Measurements from ENCODE around the gene RALA. TPM values are rescaled to one million over a fixed set of nuclear protein-coding genes. Genes with fewer than 3 reads are reported as not detected.

Gene RALA
- total and polyA plus RNA-seq, 2 of the 13 experiments (the other 11 are each of a cell fraction or from before 2014, with no cell fraction given): 11.8 to 19.5 TPM

DNA sequence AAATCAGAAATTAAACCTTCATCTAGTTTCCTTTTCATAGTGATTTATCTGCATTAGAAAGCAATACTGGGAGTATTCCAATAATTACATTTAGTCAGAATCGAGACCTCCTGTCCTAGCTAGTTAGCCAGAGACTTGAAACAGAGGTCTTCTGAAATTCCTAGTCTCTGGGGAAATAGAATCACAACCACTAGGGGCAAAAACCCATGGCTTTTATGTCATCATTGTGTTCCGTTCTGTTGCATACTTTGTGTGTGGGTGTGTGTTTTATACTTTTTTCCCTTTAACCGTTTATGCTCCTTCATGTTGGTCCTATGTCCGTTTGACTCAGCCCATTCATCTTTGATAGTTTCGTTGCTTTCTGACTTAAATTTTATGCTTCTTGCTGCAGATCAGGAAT lies 79.8 kb downstream of the RALA start:
- FAIRE-seq (no peak), DNase-seq (ENCODE audit: low spot score) (no peak), ATAC-seq (no peak)
- peaks cover 2 to 33% of the 10 kb centered on the region in 2 experiments; a peak in 2 of 5 replicates for H3K36me3 ChIP-seq (replicated peaks in 1 of 2; ENCODE audit: control insufficient read depth in 1 of 2, insufficient read depth in 2 of 2, low read length in 2 of 2)
- POLR2A ChIA-PET: no interaction called here
- no peak overlapping the region for H3K27ac ChIP-seq (ENCODE audit: extremely low read length, insufficient read depth, low read length)
- H3K27me3 ChIP-seq (ENCODE audit: control insufficient read depth in 1 of 2, insufficient read depth in 2 of 2, low read length in 2 of 2): no peaks in the 10 kb centered on the region
- no peak for TF ChIP-seq ZSCAN31 (CRISPR knock-in tag; IDR thresholded peaks at IDR 0.05; ENCODE audit: low read depth)
- TF ChIP-seq MXD4 (CRISPR knock-in tag; IDR thresholded peaks at IDR 0.05): no peak
- TF ChIP-seq ZNF772 (CRISPR knock-in tag; IDR thresholded peaks at IDR 0.05): no peak
- TF ChIP-seq, protein P1, sequence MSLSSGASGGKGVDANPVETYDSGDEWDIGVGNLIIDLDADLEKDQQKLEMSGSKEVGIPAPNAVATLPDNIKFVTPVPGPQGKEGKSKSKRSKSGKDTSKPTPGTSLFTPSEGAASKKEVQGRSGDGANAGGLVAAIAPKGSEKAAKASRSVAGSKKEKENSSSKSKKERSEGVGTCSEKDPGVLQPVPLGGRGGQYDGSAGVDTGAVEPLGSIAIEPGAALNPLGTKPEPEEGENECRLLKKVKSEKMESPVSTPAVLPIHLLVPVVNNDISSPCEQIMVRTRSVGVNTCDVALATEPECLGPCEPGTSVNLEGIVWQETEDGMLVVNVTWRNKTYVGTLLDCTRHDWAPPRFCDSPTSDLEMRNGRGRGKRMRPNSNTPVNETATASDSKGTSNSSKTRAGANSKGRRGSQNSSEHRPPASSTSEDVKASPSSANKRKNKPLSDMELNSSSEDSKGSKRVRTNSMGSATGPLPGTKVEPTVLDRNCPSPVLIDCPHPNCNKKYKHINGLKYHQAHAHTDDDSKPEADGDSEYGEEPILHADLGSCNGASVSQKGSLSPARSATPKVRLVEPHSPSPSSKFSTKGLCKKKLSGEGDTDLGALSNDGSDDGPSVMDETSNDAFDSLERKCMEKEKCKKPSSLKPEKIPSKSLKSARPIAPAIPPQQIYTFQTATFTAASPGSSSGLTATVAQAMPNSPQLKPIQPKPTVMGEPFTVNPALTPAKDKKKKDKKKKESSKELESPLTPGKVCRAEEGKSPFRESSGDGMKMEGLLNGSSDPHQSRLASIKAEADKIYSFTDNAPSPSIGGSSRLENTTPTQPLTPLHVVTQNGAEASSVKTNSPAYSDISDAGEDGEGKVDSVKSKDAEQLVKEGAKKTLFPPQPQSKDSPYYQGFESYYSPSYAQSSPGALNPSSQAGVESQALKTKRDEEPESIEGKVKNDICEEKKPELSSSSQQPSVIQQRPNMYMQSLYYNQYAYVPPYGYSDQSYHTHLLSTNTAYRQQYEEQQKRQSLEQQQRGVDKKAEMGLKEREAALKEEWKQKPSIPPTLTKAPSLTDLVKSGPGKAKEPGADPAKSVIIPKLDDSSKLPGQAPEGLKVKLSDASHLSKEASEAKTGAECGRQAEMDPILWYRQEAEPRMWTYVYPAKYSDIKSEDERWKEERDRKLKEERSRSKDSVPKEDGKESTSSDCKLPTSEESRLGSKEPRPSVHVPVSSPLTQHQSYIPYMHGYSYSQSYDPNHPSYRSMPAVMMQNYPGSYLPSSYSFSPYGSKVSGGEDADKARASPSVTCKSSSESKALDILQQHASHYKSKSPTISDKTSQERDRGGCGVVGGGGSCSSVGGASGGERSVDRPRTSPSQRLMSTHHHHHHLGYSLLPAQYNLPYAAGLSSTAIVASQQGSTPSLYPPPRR (CRISPR knock-in tag; IDR thresholded peaks at IDR 0.05; ENCODE audit: borderline replicate concordance): no peak
- no peak overlapping the region for H3K9ac ChIP-seq (ENCODE audit: insufficient read depth, low read depth, low read length)
- H3K79me2 ChIP-seq (ENCODE audit: insufficient read depth, low read length): no peaks in the 10 kb centered on the region
- WGBS (ENCODE audit: low lambda C conversion rate): 95% methylated on average over 5 of the region's 5 CpGs
- no peaks in the 10 kb centered on the region for H4K20me1 ChIP-seq (ENCODE audit: insufficient read depth, low read length)
- H3K9me3 ChIP-seq (ENCODE audit: low read length): no peaks in the 10 kb centered on the region
- no peak overlapping the region for H3K4me3 ChIP-seq (replicated peaks in 1 of 3; ENCODE audit: insufficient read depth in 1 of 3, low read depth in 2 of 3, low read length in 3 of 3)
- in situ Hi-C loops (cut with HindIII; ENCODE audit: extremely low pct_ligation_motif_present, low pct_unique_long_range_greater_than_20kb): no loop called here
- intact Hi-C loops (cut with micrococcal nuclease; ENCODE audit: unreplicated experiment): no loop called here
- BruUV-seq (replicated peaks): no TSS peak
- CTCF ChIA-PET (ENCODE audit: low intra/inter-chr PET ratio, low total read pairs): no interaction called here
- H2AFZ ChIP-seq (ENCODE audit: low read length): no peak overlapping the region
- H3K4me1 ChIP-seq (ENCODE audit: insufficient read depth, low read length): no peaks in the 10 kb centered on the region
- no peak overlapping the region for H3K4me2 ChIP-seq (ENCODE audit: low read depth, low read length)
